Panc1 (cell line): ENCODE results near the gene KCTD6. TPM values are rescaled to one million over a fixed set of nuclear protein-coding genes. Genes with fewer than 3 reads are reported as not detected.

ENCODE experiments used
- ATAC-seq: fragments of 200-7000 bp; cut with Tn5 transposase; 2 replicates; pipeline ENCODE4 v1.9.1; 2020; ENCODE audit warnings: mild to moderate bottlenecking, moderate library complexity
- BruUV-seq: library from RNA; stranded (reverse); fragments of 400-500 nt; replicated peaks from 2 replicates; lab custom pipeline; 2021; lab: Mats Ljungman, UMichigan
- CTCF ChIA-PET: fragments of 300-600 bp; sonication (Branson Sonifier 250); formaldehyde crosslinking; loops from one replicate; lab custom pipeline; 2022; ENCODE audit warnings: antibody characterized with exemption; lab: Charles Lee
- POLR2A ChIA-PET: fragments of 300-600 bp; sonication (Branson Sonifier 250); formaldehyde crosslinking; loops from one replicate; lab custom pipeline; 2022; ENCODE audit warnings: antibody characterized with exemption; lab: Charles Lee
- DNase-seq: peaks from one replicate; pipeline ENCODE4 v3.0.0-alpha.2; 2010; ENCODE audit warnings: low read depth, low spot score
- H3K27ac ChIP-seq: 2 replicates; pipeline ENCODE4 v1.5.1; 2011; ENCODE audit warnings: mild to moderate bottlenecking, low read length, inconsistent platforms
- H3K27me3 ChIP-seq: fragments of 200-500 bp; sonication (Bioruptor generic); 2 replicates; pipeline ENCODE4 v1.6.0; 2014; ENCODE audit warnings: low read length, inconsistent platforms; ENCODE audit not compliant: control insufficient read depth, insufficient read depth
- H3K36me3 ChIP-seq: fragments of 200-500 bp; sonication (Bioruptor generic); 2 replicates; pipeline ENCODE4 v1.5.1; 2014; ENCODE audit warnings: inconsistent platforms, mild to moderate bottlenecking, low read length, moderate library complexity; ENCODE audit not compliant: control insufficient read depth, insufficient read depth
- H3K4me1 ChIP-seq: 2 replicates; pipeline ENCODE4 v1.5.1; 2011; ENCODE audit warnings: inconsistent platforms, mild to moderate bottlenecking, low read length, moderate library complexity; ENCODE audit not compliant: control insufficient read depth, insufficient read depth
- H3K4me3 ChIP-seq, 2 experiments: 2 replicates each; pipeline ENCODE4 v1.5.1; 2011 to 2012; ENCODE audit warnings: low read depth in 2 of 2, low read length in 2 of 2, mild to moderate bottlenecking in 2 of 2, inconsistent platforms in 1 of 2, moderate library complexity in 1 of 2
- H3K9me3 ChIP-seq: fragments of 200-500 bp; sonication (Bioruptor generic); 2 replicates; pipeline ENCODE4 v1.5.1; 2014; ENCODE audit warnings: low read depth, mild to moderate bottlenecking, inconsistent platforms, low read length, moderate library complexity; ENCODE audit not compliant: control insufficient read depth, insufficient read depth
- CTCF ChIP-seq: fragments of 450-650 bp; IDR thresholded peaks from 2 replicates; pipeline ENCODE4 v1.5.1; 2017; ENCODE audit warnings: mild to moderate bottlenecking
- POLR2AphosphoS5 ChIP-seq: IDR thresholded peaks from 2 replicates; pipeline ENCODE4 v1.6.1; 2012; ENCODE audit warnings: mild to moderate bottlenecking, low read depth, low read length, moderate library complexity
- SIN3A ChIP-seq: IDR thresholded peaks from 2 replicates; pipeline ENCODE4 v1.6.1; 2012; ENCODE audit warnings: low read depth, mild to moderate bottlenecking, low read length, moderate library complexity, borderline replicate concordance; ENCODE audit not compliant: insufficient read depth
- TCF7L2 ChIP-seq: IDR thresholded peaks from 2 replicates; pipeline ENCODE4 v1.6.1; 2011; ENCODE audit warnings: mild to moderate bottlenecking, low read depth, low read length, inconsistent platforms
- in situ Hi-C: cut with HindIII; loops from 2 replicates; pipeline ENCODE4 v1.10.0; 2016; ENCODE audit warnings: low sequenced_read_pairs, low pct_unique_long_range_greater_than_20kb
- intact Hi-C: fragments of 100-400 bp; cut with micrococcal nuclease; formaldehyde crosslinking; loops from one replicate; pipeline ENCODE4 v1.10.0; 2022; ENCODE audit not compliant: unreplicated experiment
- total RNA-seq: library from RNA; stranded (reverse); gene quantifications from one replicate; pipeline ENCODE4 v1.2.1, GENCODE V29; 2021; ENCODE audit not compliant: unreplicated experiment
- TF ChIP-seq, protein P1 (sequence below), 2 experiments: IDR thresholded peaks; 2 replicates each; pipeline ENCODE4 v1.6.1; 2011 to 2012; ENCODE audit warnings: low read depth in 2 of 2, control low read depth in 1 of 2, low read length in 1 of 2, mild to moderate bottlenecking in 1 of 2, moderate library complexity in 1 of 2; ENCODE audit not compliant: insufficient read depth in 1 of 2

The KCTD6 gene
- total RNA-seq, 1 experiment from 2014 or later = 18.3 TPM

DNA sequence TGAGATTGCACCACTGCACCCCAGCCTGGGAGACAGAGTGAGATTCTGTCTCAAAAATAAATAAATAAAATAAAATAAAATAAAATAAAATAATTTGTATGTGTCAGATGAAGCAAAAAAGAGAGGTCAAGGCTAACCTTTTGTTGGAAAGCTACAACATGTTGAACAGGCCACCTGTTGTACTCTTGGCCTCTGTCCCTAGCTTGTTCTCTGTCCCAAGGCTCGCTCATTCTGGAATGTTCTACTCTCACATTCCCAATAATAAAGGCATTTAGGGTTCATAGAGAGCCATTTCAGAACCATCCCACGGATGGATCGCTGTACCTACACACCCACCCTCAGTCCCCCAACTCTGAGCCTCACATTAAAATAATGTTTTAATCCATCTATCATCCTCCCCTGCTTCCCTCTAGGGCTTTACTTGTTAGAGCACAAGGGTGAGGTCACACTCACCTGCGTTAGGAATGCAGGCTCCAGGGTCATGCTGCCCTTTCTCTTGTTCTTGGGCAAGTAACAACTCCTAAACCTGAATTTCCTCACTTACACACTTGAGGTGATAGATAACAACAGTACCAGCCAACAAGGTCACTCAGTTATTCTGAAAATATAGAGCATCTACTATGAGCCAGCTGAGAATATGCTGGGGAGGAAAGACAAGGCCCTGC is 24.9 kb upstream of the KCTD6 start:
- peaks cover 26% of the 10 kb centered on the region for H3K4me1 ChIP-seq
- in situ Hi-C loops (no loop called here), intact Hi-C loops (no loop called here)
- ChIA-PET CTCF (no interaction called here), POLR2A (no interaction called here)
- H3K36me3 ChIP-seq = no peaks in the 10 kb centered on the region
- TF ChIP-seq CTCF (no peak), POLR2AphosphoS5 (no peak), TCF7L2 (no peak), SIN3A (no peak)
- TF ChIP-seq, protein P1, sequence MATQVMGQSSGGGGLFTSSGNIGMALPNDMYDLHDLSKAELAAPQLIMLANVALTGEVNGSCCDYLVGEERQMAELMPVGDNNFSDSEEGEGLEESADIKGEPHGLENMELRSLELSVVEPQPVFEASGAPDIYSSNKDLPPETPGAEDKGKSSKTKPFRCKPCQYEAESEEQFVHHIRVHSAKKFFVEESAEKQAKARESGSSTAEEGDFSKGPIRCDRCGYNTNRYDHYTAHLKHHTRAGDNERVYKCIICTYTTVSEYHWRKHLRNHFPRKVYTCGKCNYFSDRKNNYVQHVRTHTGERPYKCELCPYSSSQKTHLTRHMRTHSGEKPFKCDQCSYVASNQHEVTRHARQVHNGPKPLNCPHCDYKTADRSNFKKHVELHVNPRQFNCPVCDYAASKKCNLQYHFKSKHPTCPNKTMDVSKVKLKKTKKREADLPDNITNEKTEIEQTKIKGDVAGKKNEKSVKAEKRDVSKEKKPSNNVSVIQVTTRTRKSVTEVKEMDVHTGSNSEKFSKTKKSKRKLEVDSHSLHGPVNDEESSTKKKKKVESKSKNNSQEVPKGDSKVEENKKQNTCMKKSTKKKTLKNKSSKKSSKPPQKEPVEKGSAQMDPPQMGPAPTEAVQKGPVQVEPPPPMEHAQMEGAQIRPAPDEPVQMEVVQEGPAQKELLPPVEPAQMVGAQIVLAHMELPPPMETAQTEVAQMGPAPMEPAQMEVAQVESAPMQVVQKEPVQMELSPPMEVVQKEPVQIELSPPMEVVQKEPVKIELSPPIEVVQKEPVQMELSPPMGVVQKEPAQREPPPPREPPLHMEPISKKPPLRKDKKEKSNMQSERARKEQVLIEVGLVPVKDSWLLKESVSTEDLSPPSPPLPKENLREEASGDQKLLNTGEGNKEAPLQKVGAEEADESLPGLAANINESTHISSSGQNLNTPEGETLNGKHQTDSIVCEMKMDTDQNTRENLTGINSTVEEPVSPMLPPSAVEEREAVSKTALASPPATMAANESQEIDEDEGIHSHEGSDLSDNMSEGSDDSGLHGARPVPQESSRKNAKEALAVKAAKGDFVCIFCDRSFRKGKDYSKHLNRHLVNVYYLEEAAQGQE (IDR thresholded peaks at IDR 0.05; ENCODE audit: insufficient read depth in 1 of 2, low read depth in 2 of 2, low read length in 1 of 2) = no peak
- H3K9me3 ChIP-seq = no peaks in the 10 kb centered on the region
- H3K4me3 ChIP-seq = no peak overlapping the region
- no TSS peak for BruUV-seq
- ATAC-seq (no peak), DNase-seq (no peak)
- peak overlapping the region; percentile 77; the same call in 1 of the 2 replicates for H3K27ac ChIP-seq
- H3K27me3 ChIP-seq = no peaks in the 10 kb centered on the region

GRCh38 chr3:58469096-58469495 is 22.8 kb upstream of the KCTD6 start:
- ChIA-PET POLR2A (no interaction called here), CTCF (no interaction called here)
- peak overlapping the region; percentile 26; the same call in 1 of the 2 replicates for H3K27ac ChIP-seq
- H3K27me3 ChIP-seq = no peaks in the 10 kb centered on the region
- intact Hi-C loops (no loop called here), in situ Hi-C loops (no loop called here)
- peaks cover 22% of the 10 kb centered on the region for H3K4me1 ChIP-seq
- H3K9me3 ChIP-seq = no peaks in the 10 kb centered on the region
- H3K36me3 ChIP-seq = no peaks in the 10 kb centered on the region
- ATAC-seq (no peak), DNase-seq (no peak)
- TF ChIP-seq SIN3A (no peak), CTCF (no peak), POLR2AphosphoS5 (no peak)
- TF ChIP-seq, protein P1 (IDR thresholded peaks at IDR 0.05; ENCODE audit: insufficient read depth in 1 of 2, low read depth in 2 of 2, low read length in 1 of 2) = no peak
- no peak overlapping the region for H3K4me3 ChIP-seq
- no TSS peak for BruUV-seq
